Muscle layer of duodenum (tissue), 2 donors: ENCODE measurements around the gene IGFBP6.
A peak's percentile ranks its signal among the peaks of the same experiment; 100 is the strongest.

ENCODE experiments used
- H3K27ac ChIP-seq: one replicate; pipeline ENCODE4 v1.7.0; 2013; ENCODE audit warnings: mild to moderate bottlenecking, low read length
- H3K27me3 ChIP-seq: one replicate; pipeline ENCODE4 v1.7.0; 2013; ENCODE audit warnings: low read depth, mild to moderate bottlenecking, control low read depth, low read length
- H3K36me3 ChIP-seq, 2 donors: one replicate each; pipeline ENCODE4 v1.7.0; 2013; ENCODE audit warnings: low read length in 2 of 2, control low read depth in 1 of 2, mild to moderate bottlenecking in 1 of 2; ENCODE audit not compliant: insufficient read depth in 2 of 2, control insufficient read depth in 1 of 2
- H3K4me1 ChIP-seq, 2 donors: one replicate each; pipeline ENCODE4 v1.7.0; 2013; ENCODE audit warnings: low read length in 2 of 2, mild to moderate bottlenecking in 2 of 2, control low read depth in 1 of 2, moderate library complexity in 1 of 2; ENCODE audit not compliant: insufficient read depth in 2 of 2, control insufficient read depth in 1 of 2
- H3K4me3 ChIP-seq, 2 donors: one replicate each; pipeline ENCODE4 v1.7.0; 2013; ENCODE audit warnings: low read length in 2 of 2, low read depth in 1 of 2, mild to moderate bottlenecking in 1 of 2
- H3K9me3 ChIP-seq, 2 donors: one replicate each; pipeline ENCODE4 v1.7.0; 2013; ENCODE audit warnings: low read length in 2 of 2, control low read depth in 1 of 2, mild to moderate bottlenecking in 1 of 2; ENCODE audit not compliant: control insufficient read depth in 1 of 2
- donor health status: healthy.

IGFBP6 gene

DNA sequence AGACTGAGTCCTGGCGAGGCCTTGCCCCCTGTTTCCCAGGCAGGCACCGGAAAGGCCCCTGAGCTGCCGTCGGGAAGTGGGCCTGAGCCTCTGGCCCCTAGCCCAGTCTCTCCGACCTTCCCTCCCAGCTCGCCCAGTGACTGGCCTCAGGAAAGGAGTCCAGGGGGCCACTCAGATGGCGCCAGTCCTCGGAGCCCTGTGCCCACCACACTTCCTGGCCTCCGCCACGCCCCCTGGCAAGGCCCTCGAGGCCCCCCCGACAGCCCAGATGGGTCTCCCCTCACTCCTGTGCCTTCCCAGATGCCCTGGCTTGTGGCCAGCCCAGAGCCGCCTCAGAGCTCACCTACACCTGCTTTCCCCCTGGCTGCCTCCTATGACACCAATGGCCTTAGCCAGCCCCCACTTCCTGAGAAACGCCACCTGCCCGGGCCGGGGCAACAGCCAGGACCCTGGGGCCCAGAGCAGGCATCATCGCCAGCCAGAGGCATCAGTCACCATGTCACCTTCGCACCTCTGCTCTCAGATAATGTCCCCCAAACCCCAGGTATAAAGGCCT lies 36.7 kb upstream of the IGFBP6 start:
- Histone ChIP-seq H3K27me3 (no peaks in the 10 kb centered on the region), H3K36me3 (peaks cover 27 to 47% of the 10 kb centered on the region in 2 donors), H3K27ac (no peak overlapping the region), H3K4me3 (no peak overlapping the region), H3K9me3 (no peaks in the 10 kb centered on the region), H3K4me1 (peaks cover 4 to 53% of the 10 kb centered on the region in 2 donors)

DNA sequence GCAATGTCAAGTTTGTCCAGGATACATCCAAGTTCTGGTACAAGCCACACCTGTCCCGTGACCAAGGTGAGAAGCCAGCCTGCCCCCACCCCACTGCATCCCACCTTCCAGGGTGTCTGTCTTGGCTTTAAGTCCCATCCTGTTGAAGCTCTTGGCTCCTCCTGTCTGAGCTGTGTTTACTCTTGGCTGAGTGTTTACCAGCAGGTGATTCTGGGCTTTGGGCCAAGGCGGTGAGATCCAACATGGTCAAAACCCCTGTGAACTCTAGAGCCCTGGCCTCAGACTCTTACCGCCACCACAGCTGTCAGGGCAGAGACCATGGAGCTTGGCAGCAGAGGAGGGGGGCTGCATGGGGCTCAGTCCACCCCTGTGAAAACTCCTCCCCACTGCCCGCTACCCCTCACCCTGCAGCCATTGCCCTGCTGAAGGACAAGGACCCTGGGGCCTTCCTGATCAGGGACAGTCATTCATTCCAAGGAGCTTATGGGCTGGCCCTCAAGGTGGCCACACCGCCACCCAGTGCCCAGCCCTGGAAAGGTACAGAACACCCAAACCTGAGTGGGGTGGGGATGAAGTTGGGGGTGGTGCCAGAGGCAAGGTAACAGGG lies 36.0 kb upstream of the IGFBP6 start:
- Histone ChIP-seq H3K27ac (no peak overlapping the region), H3K4me3 (no peak overlapping the region), H3K4me1 (peaks cover 10 to 57% of the 10 kb centered on the region in 2 donors), H3K9me3 (no peaks in the 10 kb centered on the region), H3K36me3 (peaks cover 27 to 47% of the 10 kb centered on the region in 2 donors), H3K27me3 (no peaks in the 10 kb centered on the region)

DNA sequence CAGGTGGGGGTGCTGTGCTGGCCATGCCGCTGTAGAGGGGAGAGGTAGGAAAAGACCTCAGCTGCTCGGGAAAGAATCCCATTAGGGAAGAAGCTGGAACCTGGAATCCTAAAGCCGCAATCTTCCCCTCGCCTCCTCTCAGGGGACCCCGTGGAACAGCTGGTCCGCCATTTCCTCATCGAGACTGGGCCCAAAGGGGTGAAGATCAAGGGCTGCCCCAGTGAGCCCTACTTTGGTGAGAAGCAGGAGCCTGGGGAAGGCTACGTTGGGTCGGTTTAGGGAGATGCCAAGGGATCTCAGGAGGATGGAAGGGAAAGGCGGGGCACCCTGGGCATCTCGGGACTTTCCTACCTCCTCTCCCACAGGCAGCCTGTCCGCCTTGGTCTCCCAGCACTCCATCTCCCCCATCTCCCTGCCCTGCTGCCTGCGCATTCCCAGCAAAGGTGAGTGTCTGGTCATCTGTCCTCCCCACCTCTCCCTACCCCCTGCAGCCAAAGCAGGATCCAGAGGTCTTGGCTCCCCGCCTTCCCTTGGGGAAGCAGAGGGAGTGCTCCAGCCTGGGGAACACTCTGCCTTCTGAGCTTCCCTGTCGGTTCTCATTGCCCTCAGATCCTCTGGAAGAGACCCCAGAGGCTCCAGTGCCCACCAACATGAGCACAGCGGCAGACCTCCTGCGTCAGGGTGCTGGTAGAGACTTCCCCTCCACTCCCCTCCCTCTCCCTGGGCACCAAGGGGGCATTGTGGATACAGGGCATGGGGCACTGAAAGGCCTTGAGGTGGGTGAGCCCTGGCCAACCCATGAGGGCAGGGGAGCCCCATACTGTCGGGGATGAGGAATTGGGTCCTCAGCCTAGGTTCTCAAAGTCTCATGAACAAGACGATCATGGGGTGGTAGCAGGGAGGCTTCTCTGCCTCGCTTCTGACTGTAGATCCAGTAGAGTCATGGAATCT lies 35.2 kb upstream of the IGFBP6 start:
- Histone ChIP-seq H3K9me3 (no peaks in the 10 kb centered on the region), H3K27me3 (no peaks in the 10 kb centered on the region), H3K27ac (peak overlapping the region; percentile 9), H3K4me1 (peaks cover 10 to 57% of the 10 kb centered on the region in 2 donors), H3K36me3 (peaks cover 27 to 46% of the 10 kb centered on the region in 2 donors), H3K4me3 (no peak overlapping the region)

DNA sequence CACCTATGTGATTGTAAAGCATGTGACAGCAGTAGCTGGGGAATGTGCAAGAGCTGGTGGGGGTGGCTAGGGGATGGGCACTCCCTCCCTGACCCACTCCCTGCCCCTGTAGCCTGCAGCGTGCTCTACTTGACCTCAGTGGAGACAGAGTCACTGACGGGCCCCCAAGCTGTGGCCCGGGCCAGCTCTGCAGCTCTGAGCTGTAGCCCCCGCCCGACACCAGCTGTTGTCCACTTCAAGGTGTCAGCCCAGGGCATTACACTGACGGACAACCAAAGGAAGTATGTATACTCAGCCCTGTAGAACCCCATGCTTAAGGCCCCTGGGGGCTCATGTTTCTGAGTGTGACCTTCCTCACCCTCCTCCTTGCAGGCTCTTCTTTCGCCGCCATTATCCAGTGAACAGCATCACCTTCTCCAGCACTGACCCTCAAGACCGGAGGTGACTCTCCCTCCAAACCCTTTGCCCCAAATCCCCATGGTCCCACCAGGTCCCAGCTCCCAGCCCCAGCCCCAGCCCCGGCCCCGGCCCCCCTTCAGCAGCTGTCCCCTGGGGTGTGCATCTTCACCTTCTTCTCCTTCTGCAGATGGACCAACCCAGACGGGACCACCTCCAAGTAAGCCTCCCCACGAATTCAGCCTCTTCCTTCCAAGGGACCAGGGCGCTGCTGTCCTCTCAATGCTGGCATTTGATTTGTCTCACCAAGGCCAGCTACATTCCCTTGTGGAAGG lies 34.3 kb upstream of the IGFBP6 start:
- Histone ChIP-seq H3K27ac (no peak overlapping the region), H3K4me1 (peaks cover 10 to 57% of the 10 kb centered on the region in 2 donors), H3K27me3 (no peaks in the 10 kb centered on the region), H3K36me3 (peaks cover 19 to 48% of the 10 kb centered on the region in 2 donors), H3K9me3 (no peaks in the 10 kb centered on the region), H3K4me3 (no peak overlapping the region)

DNA sequence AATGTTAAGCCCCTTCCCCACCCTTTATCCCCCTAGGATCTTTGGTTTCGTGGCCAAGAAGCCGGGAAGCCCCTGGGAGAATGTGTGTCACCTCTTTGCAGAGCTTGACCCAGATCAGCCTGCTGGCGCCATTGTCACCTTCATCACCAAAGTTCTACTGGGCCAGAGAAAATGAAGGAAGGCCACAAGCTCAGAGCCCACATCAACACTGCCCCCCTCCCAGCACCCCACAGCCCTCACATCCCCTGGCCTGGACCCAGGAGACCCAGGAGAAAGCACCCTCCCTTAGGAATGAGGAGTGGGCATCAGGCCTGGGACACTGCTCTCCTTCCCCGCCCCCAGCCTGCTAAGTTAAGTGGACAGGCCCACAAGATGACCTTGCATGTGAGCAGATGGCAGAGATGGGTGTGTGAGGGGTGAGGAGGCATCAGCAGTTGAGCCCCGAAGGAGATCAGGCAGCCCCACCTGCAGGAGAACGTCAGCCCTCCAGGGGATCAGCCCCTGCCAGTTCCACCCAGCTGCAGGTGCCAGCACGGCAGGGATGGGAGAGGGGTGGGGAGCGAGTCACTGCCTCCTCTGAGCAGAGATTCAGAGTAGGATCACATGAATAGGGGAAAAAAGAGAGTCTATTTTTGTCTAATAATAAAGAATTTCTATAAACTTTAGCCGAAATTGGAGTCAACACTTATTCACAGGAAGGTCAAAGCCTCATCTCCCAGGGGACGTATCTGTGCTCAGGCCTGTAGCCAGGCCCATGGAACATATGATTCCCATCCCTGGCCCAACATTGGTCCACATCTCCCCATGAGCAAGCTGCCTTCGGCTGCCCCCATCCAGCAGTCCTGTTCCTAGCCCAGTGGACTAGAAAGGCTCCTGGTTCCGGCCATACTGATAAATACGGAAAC lies 33.5 kb upstream of the IGFBP6 start:
- peaks cover 17 to 43% of the 10 kb centered on the region in 2 donors for H3K36me3 ChIP-seq
- H3K4me3 ChIP-seq, result no peak overlapping the region
- H3K9me3 ChIP-seq, result no peaks in the 10 kb centered on the region

DNA sequence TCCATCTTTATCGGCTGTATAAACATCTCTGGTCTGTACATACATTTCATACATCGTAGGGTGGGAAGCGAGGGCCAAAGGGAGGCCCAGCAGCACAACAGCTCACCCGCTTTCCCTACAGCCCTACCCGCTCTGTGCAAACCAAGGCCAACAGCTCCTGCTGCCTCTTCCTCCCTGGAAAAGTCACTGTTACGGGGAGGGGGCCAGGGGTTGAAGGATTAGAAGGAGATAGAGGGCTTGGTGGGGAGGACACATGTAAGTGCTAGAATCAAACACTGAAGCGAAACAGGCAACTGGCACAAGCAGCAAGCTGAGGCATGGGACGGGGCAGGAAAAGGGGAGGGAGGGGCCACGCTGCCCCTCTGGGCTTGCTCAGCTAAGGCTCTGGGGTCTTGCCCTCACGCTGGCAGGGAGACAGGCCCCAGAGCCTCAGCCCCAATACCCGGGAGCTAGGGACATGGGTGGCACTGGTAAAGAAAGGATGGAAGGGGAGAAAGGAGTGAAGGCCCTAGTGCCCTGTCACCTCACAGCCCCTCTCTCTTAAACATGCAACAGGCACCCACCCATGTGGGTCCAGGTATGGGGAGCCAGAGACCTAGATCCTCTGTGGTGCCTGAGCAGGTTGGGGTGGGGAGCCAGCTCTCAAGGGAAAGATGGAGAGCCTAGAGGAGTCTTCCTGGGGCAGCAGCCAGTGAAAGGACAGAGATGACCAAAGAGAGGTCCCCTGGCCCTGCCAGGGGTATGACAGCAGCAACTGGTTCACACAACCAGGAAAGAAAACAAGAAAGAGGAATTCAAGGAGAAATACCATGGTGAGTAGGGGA lies 32.6 kb upstream of the IGFBP6 start:
- peaks cover 10 to 65% of the 10 kb centered on the region in 2 donors for H3K4me1 ChIP-seq
- H3K27ac ChIP-seq, result peak overlapping the region; percentile 14
- H3K27me3 ChIP-seq, result no peaks in the 10 kb centered on the region
- peaks cover 25 to 37% of the 10 kb centered on the region in 2 donors for H3K36me3 ChIP-seq
- H3K9me3 ChIP-seq, result no peaks in the 10 kb centered on the region
- no peak overlapping the region for H3K4me3 ChIP-seq

More for the DNA sequence above, 33.5 kb upstream of the IGFBP6 start:
- Histone ChIP-seq H3K27me3 (no peaks in the 10 kb centered on the region), H3K27ac (peak overlapping the region; percentile 14), H3K4me1 (peaks cover 10 to 58% of the 10 kb centered on the region in 2 donors)

DNA sequence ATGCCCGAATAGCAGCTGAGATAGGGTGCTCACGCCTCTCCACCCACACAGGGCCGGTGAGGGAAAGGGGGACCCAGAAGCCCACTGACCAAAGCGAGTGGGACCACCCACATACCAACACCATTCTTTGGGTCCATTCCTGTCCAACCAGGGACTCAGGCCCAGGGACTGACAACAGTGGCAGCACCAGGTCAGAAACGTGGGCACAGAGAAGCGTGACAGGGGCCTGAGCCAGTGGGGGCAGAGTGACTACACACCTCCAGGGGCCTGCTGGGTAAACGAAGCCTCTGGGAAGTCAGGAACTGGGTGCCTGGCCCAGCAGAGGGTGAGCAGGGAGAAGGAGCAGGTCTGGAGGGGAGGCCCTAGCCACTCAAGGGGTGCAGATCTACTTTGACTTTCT lies 32.0 kb upstream of the IGFBP6 start:
- no peak overlapping the region for H3K4me3 ChIP-seq
- H3K27ac ChIP-seq, result peak overlapping the region; percentile 14

DNA sequence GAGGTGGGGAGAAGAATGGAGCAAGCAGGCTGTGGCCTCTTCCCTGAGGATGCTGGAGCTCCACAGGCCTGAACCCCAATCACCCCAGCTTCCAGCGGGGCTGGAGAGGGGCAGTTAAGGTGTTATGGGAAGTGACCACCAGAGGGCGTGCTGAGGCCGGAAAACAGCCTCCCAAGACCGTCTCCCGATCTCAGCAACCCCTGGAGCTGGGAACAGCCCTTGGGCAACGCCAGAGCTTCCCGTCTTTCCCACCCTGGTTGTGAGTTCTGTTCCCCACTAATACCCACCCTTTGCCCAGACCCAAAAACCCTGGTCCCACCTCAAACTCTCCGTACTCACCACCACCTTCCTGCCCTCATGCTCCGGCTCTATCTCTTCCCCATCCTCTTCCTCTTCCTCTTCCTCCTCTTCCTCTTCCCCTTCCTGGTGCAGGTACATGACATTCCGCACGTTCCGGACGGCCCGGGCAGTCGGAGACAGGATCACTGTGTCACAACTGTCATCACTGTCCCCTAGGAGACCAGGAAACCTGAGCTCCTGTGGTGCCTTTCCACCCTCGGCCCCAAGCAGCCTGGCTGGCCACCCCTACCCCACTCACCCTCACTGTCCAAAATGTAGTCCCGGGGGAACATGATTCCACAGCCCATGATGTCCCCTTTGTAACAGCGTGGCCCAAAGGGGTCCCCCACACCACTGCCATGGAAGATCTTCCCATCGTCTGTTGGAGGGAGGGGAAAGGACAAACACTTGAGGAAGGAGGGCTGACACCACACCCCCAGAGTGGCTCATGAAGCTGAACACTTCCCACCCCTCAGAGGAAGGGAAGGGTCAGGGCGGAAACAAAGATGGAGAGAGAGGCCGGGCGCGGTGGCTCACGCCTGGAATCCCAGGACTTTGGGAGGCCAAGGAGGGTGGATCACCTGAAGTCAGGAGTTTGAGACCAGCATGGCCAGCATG lies 31.2 kb upstream of the IGFBP6 start:
- H3K27me3 ChIP-seq, result no peaks in the 10 kb centered on the region
- no peaks in the 10 kb centered on the region for H3K9me3 ChIP-seq
- peaks cover 19 to 58% of the 10 kb centered on the region in 2 donors for H3K4me1 ChIP-seq
- peak overlapping the region in 1 of 2 donors; percentile 11 for H3K4me3 ChIP-seq
- H3K27ac ChIP-seq, result peak overlapping the region; percentile 80
- H3K36me3 ChIP-seq, result peaks cover 30 to 34% of the 10 kb centered on the region in 2 donors

More for the DNA sequence above, 32.0 kb upstream of the IGFBP6 start:
- Histone ChIP-seq H3K27me3 (no peaks in the 10 kb centered on the region), H3K36me3 (peaks cover 30 to 34% of the 10 kb centered on the region in 2 donors), H3K9me3 (no peaks in the 10 kb centered on the region), H3K4me1 (peaks cover 16 to 59% of the 10 kb centered on the region in 2 donors)
